Stimulated activated memory B cell treated with anti-CD40 and anti-IgM and Interleukin-4, amounts not matched to agents 10 μg/mL and 1 μg/mL and 100 μg/mL, for 72 hours (primary cell): ENCODE data around the gene C1orf198.

Source experiments
- ATAC-seq: fragments of 150-1000 bp; cut with Tn5 transposase; 2 replicates; pipeline ENCODE4 v1.10.0; 2021
- H3K27ac Mint-ChIP-seq: one replicate; pipeline ENCODE4 v1.8.0; 2022; ENCODE audit warnings: mild to moderate bottlenecking, mixed read lengths
- H3K27me3 Mint-ChIP-seq: one replicate; pipeline ENCODE4 v1.8.0; 2022; ENCODE audit warnings: mixed read lengths
- H3K36me3 Mint-ChIP-seq: one replicate; pipeline ENCODE4 v1.8.0; 2022; ENCODE audit warnings: mixed read lengths
- H3K4me1 Mint-ChIP-seq: one replicate; pipeline ENCODE4 v1.8.0; 2022; ENCODE audit warnings: mixed read lengths
- H3K4me3 Mint-ChIP-seq: one replicate; pipeline ENCODE4 v1.8.0; 2022; ENCODE audit warnings: mild to moderate bottlenecking, moderate library complexity, mixed read lengths
- H3K9me3 Mint-ChIP-seq: one replicate; pipeline ENCODE4 v1.8.0; 2022; ENCODE audit warnings: mixed read lengths

C1orf198 gene

DNA sequence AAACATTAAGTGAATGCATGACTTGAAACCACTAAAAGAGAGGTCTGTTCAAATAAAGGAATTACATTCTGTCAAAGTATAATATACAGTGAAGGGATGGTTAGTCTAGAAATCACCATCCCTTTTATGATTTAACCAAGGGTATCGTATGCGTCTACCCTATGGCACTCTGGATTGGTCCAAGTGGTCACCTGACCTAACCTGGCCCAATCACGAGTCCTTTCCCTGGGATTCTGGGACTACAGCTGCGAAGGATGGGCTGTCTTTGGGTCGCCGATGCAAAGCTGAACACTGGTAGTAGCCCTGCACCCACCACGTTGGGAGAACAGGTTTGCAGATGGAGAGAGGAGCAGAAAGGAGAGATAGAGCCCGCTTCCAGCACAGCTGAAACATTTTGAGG lies 30.4 kb upstream of the C1orf198 start:
- no peak for ATAC-seq
- no peaks in the 10 kb centered on the region for H3K9me3 Mint-ChIP-seq
- no peaks in the 10 kb centered on the region for H3K4me1 Mint-ChIP-seq
- no peak overlapping the region for H3K4me3 Mint-ChIP-seq
- H3K27ac Mint-ChIP-seq, result no peak overlapping the region
- H3K27me3 Mint-ChIP-seq, result no peaks in the 10 kb centered on the region
- peaks cover 10% of the 10 kb centered on the region for H3K36me3 Mint-ChIP-seq

DNA sequence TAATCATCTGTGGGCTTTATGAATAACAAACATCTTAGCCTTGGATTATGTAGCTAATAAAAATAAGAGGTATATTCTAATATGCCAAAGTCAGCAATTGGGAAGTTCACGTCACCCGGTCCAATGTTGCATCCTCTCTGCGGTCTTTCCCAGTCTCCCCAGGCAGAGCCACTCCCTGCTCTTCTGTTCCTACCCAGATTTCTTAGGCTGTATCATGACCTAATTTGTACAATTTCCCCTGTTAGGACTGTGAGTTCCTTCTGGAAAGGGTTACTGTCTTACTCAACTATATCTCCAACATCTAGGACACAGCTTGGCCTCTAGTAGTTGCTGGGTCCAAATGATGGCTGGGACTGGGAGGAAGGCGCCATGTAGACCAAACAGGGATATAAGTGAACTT lies 29.8 kb upstream of the C1orf198 start:
- peaks cover 5% of the 10 kb centered on the region for H3K36me3 Mint-ChIP-seq
- H3K4me1 Mint-ChIP-seq, result no peaks in the 10 kb centered on the region
- no peak for ATAC-seq
- no peaks in the 10 kb centered on the region for H3K27me3 Mint-ChIP-seq
- no peak overlapping the region for H3K27ac Mint-ChIP-seq
- no peaks in the 10 kb centered on the region for H3K9me3 Mint-ChIP-seq
- no peak overlapping the region for H3K4me3 Mint-ChIP-seq

DNA sequence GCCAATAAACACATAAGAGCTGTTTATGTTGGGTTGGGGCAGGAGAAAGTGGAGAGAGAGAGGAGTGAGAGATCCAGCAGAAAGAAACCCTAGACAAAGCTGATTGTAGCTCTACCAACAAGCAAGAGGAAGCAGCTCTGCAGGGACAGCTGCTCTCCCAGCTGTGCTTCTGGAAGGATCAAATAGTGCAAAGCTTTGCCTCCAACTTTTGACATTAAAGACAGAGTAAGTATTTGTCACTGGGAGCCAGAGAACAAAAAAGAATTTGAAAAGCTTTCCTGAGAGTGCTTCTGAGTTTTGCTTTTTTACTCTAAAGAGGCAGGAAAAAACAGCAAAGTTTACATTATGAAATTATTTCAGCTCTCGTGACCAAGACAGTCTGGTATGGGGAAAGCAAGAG lies 28.5 kb upstream of the C1orf198 start:
- no peaks in the 10 kb centered on the region for H3K9me3 Mint-ChIP-seq
- no peak overlapping the region for H3K27ac Mint-ChIP-seq
- H3K4me1 Mint-ChIP-seq, result peaks cover 8% of the 10 kb centered on the region
- no peak for ATAC-seq
- H3K27me3 Mint-ChIP-seq, result no peaks in the 10 kb centered on the region
- H3K4me3 Mint-ChIP-seq, result no peak overlapping the region
- H3K36me3 Mint-ChIP-seq, result peaks cover 5% of the 10 kb centered on the region

DNA sequence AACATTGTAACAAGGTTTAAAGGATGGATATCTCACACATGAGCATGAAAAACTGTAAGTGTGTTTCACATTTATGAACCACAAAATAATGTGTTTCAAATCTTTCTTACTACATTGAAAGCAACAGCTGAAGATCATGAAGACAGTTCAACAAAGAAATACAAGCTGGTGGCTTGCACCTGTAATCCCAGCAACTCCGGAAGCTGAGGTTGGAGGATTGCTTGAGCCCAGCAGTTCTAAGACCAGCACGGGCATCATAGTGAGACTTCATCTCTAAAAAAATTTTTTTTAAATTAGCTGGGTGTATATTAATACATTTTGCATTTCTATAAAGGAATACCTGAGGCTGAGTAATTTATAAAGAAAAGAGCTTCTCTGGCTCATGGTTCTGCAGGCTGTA lies 27.1 kb upstream of the C1orf198 start:
- Mint-ChIP-seq H3K36me3 (peaks cover 5% of the 10 kb centered on the region), H3K4me3 (no peak overlapping the region), H3K27ac (no peak overlapping the region), H3K4me1 (peaks cover 8% of the 10 kb centered on the region), H3K9me3 (no peaks in the 10 kb centered on the region), H3K27me3 (no peaks in the 10 kb centered on the region)
- ATAC-seq, result no peak

DNA sequence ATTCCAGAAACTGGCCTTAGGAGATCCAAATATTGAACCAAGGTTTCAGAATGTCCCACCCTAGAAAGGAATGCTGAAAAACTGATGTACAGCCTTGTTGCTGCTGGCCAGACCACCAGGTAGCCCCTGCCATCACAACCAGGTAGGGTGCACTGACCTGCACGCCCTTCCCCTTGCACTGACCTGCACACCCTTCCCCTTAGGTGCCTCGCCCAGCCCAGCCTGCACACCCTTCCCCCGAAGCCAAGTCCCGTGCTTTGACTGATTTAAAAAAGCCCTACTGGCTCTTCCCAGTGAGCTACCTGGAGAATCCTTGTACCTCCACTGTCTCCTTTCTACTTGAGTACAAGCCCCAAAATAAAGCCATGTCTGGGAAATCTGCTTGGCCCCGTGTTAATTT lies 26.3 kb upstream of the C1orf198 start:
- no peak overlapping the region for H3K27ac Mint-ChIP-seq
- peaks cover 8% of the 10 kb centered on the region for H3K4me1 Mint-ChIP-seq
- peaks cover 5% of the 10 kb centered on the region for H3K36me3 Mint-ChIP-seq
- H3K9me3 Mint-ChIP-seq, result no peaks in the 10 kb centered on the region
- no peak overlapping the region for H3K4me3 Mint-ChIP-seq
- ATAC-seq, result no peak
- H3K27me3 Mint-ChIP-seq, result peaks cover 1% of the 10 kb centered on the region

DNA sequence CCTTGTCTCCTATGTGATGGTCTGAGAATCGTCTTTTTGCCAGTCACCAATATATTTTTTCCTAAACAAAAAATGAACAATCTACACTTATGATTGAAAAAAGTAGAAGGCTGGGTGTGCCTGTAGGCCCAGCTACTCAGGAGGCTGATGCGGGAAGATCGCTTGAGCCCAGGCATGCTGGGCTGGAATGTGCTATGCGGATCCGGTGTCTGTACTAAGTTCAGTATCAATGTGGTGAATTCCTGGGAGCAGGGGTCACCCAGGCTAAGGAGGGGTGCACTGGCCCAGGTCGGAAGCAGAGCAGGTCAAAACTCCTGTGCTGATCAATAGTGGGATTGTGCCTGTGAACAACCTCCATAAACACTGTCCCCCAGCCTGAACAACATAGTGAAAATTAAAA lies 25.7 kb upstream of the C1orf198 start:
- H3K9me3 Mint-ChIP-seq, result no peaks in the 10 kb centered on the region
- no peak for ATAC-seq
- H3K4me3 Mint-ChIP-seq, result no peak overlapping the region
- H3K4me1 Mint-ChIP-seq, result peaks cover 8% of the 10 kb centered on the region
- peaks cover 5% of the 10 kb centered on the region for H3K36me3 Mint-ChIP-seq
- no peak overlapping the region for H3K27ac Mint-ChIP-seq
- peaks cover 8% of the 10 kb centered on the region for H3K27me3 Mint-ChIP-seq

DNA sequence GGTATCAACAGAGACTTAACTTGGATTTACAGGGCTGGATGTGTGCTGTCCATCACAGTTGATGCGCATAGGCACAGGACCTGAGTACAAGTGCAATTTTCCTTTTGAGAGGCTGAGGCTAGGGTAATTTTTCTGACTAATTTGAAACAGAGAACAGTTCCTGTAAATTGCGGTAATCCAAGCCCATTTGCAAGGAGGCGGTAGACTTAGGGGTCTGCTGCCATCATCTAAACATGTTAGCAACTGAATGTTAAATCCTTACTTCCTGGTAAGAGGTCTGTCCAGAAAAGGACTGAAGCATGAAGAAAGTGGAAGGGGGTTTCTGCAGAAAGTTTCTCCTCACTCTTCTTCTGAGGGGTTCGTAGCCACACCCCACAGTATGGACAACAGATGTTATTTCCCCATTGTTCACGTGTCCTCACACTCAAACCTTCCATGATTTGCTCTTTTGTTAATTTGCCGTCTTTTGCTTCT lies 23.7 kb upstream of the C1orf198 start:
- peak; percentile 76 for ATAC-seq
- peaks cover 8% of the 10 kb centered on the region for H3K4me1 Mint-ChIP-seq
- H3K27ac Mint-ChIP-seq, result peak overlapping the region; percentile 64
- no peaks in the 10 kb centered on the region for H3K9me3 Mint-ChIP-seq
- no peaks in the 10 kb centered on the region for H3K36me3 Mint-ChIP-seq
- no peak overlapping the region for H3K4me3 Mint-ChIP-seq
- peaks cover 24% of the 10 kb centered on the region for H3K27me3 Mint-ChIP-seq

DNA sequence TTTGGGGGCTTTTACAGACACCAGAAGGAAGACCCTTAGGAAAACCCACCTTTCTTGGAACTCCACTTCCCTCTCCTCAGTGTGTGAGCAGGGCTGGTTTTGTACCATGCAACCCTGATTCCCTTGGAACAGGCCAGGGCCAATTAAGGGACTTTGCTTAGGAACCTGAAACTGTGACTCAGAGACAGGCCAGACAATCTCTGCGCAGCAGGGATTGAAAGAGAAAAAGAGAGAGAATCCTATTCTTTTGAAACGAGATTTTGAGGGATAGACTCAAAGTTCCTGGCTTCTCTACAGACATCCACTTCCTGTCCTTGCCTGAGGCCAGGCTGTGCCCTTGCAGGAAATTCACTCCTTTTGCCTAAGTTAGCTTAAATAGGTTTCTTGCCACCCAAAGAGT lies 23.1 kb upstream of the C1orf198 start:
- peaks cover 8% of the 10 kb centered on the region for H3K4me1 Mint-ChIP-seq
- H3K4me3 Mint-ChIP-seq, result no peak overlapping the region
- H3K9me3 Mint-ChIP-seq, result no peaks in the 10 kb centered on the region
- no peak for ATAC-seq
- H3K27me3 Mint-ChIP-seq, result peaks cover 24% of the 10 kb centered on the region
- no peaks in the 10 kb centered on the region for H3K36me3 Mint-ChIP-seq
- H3K27ac Mint-ChIP-seq, result peak overlapping the region; percentile 64

DNA sequence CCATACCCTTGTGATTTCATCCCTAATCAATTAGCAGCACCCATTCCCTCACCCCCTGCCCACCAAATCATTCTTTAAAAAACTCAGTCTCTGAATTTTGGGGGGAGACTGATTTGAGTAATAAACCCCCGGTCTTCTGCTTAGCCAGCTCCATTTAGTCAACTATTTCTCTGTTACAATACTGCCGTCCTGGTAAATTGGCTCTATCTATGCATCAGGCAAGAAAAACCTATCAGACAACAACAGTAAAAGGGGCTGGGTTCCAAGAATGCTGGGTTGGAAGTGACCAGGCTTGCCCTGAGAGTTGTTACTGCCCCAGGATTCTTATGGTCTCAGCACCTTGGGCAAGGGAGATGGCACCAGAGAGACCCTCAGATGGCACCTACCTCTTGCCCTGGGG lies 16.3 kb upstream of the C1orf198 start:
- Mint-ChIP-seq H3K27ac (no peak overlapping the region), H3K4me3 (no peak overlapping the region), H3K27me3 (peaks cover 82% of the 10 kb centered on the region), H3K9me3 (peaks cover 3% of the 10 kb centered on the region), H3K4me1 (no peaks in the 10 kb centered on the region), H3K36me3 (peaks cover 8% of the 10 kb centered on the region)
- no peak for ATAC-seq

DNA sequence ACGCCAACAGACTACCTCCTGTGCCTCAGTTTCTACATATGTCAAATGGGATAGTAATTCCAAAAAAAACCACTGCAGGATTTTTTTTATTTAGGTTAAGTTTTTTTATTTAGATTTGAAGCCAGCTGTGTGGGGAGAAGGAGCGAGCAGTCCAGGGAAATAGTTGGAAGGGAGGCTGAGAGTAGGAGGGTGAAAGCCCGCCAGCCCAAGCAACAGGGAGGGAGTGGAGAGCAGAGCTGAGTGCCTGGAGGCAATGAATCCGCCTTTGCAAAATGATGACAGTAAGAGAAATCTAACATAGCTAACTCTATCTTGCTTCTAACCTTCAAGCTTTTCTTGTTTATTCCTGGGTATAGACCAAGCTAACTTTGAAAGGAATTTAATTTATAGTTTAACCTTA lies 15.6 kb upstream of the C1orf198 start:
- H3K9me3 Mint-ChIP-seq, result peaks cover 3% of the 10 kb centered on the region
- H3K4me3 Mint-ChIP-seq, result no peak overlapping the region
- H3K36me3 Mint-ChIP-seq, result peaks cover 8% of the 10 kb centered on the region
- no peaks in the 10 kb centered on the region for H3K4me1 Mint-ChIP-seq
- peaks cover 82% of the 10 kb centered on the region for H3K27me3 Mint-ChIP-seq
- ATAC-seq, result no peak
- H3K27ac Mint-ChIP-seq, result no peak overlapping the region

DNA sequence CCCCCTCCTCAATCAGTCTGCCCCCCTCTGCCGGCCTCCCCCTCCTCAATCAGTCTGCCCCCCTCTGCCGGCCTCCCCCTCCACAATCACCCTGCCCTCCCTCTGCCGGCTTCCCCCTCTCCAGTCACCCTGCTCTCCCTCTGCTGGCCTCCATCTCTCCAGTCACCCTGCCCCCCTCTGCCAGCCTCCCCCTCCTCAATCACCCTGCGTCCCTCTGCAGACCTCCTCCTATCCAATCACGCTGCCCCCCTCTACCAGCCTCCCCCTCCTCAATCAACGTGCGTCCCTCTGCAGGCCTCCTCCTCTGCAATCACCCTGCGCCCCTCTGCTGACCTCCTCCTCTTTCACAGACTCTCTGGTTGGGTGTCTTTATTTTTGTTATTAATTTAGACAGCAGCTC lies 11.5 kb upstream of the C1orf198 start:
- Mint-ChIP-seq H3K4me3 (no peak overlapping the region), H3K9me3 (no peaks in the 10 kb centered on the region), H3K4me1 (no peaks in the 10 kb centered on the region), H3K27me3 (peaks cover 75% of the 10 kb centered on the region), H3K27ac (no peak overlapping the region), H3K36me3 (no peaks in the 10 kb centered on the region)
- no peak for ATAC-seq

DNA sequence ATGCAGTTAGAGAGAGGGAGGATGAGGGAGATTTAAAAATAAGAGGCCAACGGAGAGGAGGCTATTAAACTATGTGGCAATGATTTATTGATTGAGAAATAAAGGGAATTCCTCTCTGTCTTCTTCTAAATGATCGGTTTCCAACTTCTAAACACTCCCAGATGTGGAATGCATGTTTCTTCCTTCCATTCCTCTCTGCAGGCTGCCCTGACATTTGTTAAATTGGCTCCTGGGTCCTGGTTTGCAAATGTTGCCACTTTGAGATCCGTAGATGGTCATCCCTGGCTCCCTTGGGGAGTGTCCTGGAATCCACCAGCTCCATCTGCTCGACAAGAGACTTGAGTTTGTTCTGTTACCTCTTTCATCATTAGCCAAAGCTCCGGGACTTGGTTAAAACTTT lies 10.3 kb upstream of the C1orf198 start:
- Mint-ChIP-seq H3K36me3 (no peaks in the 10 kb centered on the region), H3K4me1 (no peaks in the 10 kb centered on the region), H3K9me3 (no peaks in the 10 kb centered on the region), H3K4me3 (no peak overlapping the region), H3K27ac (no peak overlapping the region), H3K27me3 (peaks cover 68% of the 10 kb centered on the region)
- no peak for ATAC-seq

DNA sequence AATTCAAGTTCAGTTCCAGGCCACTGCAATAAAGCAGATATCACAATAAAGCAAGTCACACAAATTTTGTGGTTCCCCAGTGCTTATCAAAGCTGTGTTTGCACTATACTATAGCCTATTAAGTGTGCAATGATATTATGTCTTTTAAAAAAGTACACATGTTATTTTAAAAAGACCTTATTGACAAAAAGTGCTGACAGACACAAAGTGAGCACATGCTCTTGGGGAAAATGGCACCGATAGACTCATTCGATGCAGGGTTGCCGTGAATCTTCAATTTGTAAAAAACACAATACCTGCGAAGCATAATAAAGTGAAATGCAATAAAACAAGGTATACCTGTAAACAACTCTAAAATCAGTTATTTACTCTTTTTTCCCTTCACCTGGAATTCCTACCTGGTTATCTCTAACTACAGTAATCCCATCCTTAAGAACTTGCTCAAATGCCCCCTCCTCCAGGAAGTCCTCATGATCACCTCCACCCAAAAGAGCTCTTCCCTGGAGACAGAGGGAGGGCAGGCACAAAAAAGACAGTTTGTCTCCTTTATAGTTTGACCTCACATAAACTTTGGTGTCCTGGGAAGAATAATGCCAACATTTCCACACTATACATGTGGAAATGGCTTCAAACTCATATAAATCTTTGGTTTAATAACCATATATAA lies 9.7 kb upstream of the C1orf198 start:
- no peak for ATAC-seq
- H3K27ac Mint-ChIP-seq, result no peak overlapping the region
- peaks cover 62% of the 10 kb centered on the region for H3K27me3 Mint-ChIP-seq
- H3K4me3 Mint-ChIP-seq, result no peak overlapping the region
- H3K9me3 Mint-ChIP-seq, result no peaks in the 10 kb centered on the region
- H3K36me3 Mint-ChIP-seq, result no peaks in the 10 kb centered on the region
- H3K4me1 Mint-ChIP-seq, result no peaks in the 10 kb centered on the region

DNA sequence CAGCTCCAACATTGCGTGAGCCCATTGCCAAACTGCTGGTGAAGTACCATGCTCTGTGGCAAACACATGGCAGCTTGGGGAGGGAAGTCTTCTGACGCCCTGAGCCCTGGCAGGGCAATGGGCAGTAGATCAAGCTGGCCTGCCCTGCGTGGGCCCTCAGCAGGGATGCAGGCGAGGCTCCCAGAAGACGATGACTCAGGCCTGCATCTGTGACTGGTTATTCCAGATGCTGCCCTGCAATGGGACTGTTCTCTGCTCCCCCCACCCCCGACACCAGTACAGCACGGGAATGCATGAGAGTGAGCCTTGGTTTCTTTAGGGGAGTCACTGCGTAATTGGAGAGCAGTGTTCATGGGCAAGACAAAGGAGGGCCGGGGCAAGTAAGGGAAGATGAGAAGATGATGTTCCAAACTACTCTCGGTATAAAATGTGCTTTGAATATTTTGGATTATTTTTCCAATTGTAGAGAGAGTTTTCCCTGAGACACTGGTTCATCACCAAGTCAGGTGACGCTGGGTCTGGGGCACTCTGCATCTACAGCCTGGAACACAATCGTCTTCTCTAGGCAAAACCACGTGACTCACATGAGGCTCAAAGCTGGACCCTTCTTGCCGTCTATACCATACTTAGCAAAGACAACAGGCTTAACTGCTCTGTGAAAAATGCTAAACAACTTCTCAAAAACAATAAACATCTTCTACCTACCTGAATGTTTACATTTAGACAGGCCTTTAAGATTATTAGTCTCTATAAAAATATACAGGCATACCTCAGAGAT lies 9.0 kb upstream of the C1orf198 start:
- Mint-ChIP-seq H3K36me3 (no peaks in the 10 kb centered on the region), H3K27ac (no peak overlapping the region), H3K4me1 (no peaks in the 10 kb centered on the region), H3K4me3 (no peak overlapping the region), H3K27me3 (peaks cover 55% of the 10 kb centered on the region), H3K9me3 (no peaks in the 10 kb centered on the region)
- ATAC-seq, result no peak

DNA sequence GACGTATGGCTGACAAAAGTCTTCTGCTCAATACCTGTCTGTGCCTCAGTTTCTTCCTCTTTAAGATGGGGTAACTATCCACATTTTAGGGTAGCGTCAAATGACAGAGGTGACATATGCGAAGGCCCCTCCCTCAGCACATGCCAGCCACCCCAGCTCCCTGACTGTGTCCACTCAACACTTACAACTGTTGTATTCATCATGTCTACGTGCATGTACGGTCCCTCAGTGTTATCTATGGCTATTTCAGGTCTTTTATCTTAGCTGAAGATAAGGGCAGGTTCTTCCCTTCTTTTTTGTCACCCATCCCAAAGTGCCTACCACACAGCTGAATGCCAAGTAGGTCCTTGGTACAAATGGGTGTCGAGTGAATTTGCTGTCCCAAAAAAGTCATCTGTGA lies 8.3 kb upstream of the C1orf198 start:
- no peak overlapping the region for H3K4me3 Mint-ChIP-seq
- H3K27me3 Mint-ChIP-seq, result peaks cover 48% of the 10 kb centered on the region
- no peaks in the 10 kb centered on the region for H3K36me3 Mint-ChIP-seq
- no peak overlapping the region for H3K27ac Mint-ChIP-seq
- ATAC-seq, result no peak
- H3K4me1 Mint-ChIP-seq, result no peaks in the 10 kb centered on the region
- no peaks in the 10 kb centered on the region for H3K9me3 Mint-ChIP-seq

DNA sequence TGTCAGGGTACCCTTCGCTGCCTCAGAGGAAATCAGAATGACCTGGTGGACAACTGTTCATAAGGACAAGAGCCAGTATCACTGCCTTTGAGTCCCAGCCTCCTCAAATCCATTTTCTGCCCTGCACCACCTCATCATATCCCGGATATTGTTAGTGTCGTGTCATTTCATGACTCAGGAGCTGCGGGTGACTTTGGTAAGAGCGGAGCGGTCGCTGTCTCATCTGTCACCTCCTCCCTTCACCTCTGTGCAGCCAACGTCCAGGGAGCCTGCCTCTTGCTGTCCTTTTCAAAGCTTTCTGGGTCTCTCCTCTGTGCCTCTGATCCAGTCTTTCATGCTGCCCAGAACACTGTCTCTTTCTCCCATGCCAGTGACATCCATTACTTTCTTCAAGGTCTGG lies 7.0 kb upstream of the C1orf198 start:
- H3K36me3 Mint-ChIP-seq, result no peaks in the 10 kb centered on the region
- no peaks in the 10 kb centered on the region for H3K4me1 Mint-ChIP-seq
- no peak for ATAC-seq
- no peak overlapping the region for H3K27ac Mint-ChIP-seq
- H3K9me3 Mint-ChIP-seq, result no peaks in the 10 kb centered on the region
- H3K4me3 Mint-ChIP-seq, result no peak overlapping the region
- H3K27me3 Mint-ChIP-seq, result peaks cover 36% of the 10 kb centered on the region
